Rectal smooth muscle tissue (tissue), 1 donor: Measurements from ENCODE around the gene TDRD1.

ENCODE experiments used
- H3K27ac ChIP-seq: one replicate; pipeline ENCODE4 v1.7.0; 2013; ENCODE audit warnings: low read depth, low read length, inconsistent platforms
- H3K27me3 ChIP-seq: one replicate; pipeline ENCODE4 v1.7.0; 2013; ENCODE audit warnings: low read length; ENCODE audit not compliant: control insufficient read depth, insufficient read depth
- H3K36me3 ChIP-seq: one replicate; pipeline ENCODE4 v1.7.0; 2013; ENCODE audit warnings: low read length; ENCODE audit not compliant: control insufficient read depth, insufficient read depth
- H3K4me1 ChIP-seq: one replicate; pipeline ENCODE4 v1.7.0; 2013; ENCODE audit warnings: low read length; ENCODE audit not compliant: control insufficient read depth, insufficient read depth
- H3K4me3 ChIP-seq: one replicate; pipeline ENCODE4 v1.7.0; 2013; ENCODE audit warnings: low read length
- H3K9ac ChIP-seq: one replicate; pipeline ENCODE4 v1.7.0; 2013; ENCODE audit warnings: low read length

TDRD1 gene

DNA sequence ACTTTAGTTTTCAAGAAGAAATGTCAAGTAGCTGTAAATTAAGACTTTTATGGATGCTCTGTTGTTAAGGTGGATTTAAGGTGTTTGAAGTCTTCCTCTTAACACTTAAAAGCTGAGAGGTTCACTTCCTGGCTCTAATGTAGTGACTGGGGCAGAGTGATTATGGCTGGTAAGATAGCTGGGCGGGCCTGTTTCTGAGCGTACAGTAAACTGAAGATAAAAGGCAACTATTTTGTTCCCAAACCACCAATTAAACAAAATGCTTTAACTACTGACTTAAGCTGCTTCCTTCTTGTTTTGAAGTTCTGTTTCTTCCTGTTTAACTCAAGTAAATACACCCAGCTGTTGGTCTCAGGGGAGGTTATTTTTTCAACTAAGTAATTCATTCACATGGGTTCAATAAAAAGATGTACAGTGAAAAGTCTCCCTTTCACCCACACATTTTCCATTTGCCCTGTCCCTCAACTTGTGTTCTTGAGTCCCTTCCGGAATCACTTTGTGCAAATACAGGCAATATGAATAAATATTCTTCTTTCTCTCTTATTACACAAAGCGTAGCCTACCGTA is 79.2 kb downstream of the TDRD1 start:
- no peak overlapping the region for H3K4me3 ChIP-seq
- no peaks in the 10 kb centered on the region for H3K27me3 ChIP-seq
- H3K4me1 ChIP-seq = no peaks in the 10 kb centered on the region
- H3K27ac ChIP-seq = no peak overlapping the region
- no peaks in the 10 kb centered on the region for H3K36me3 ChIP-seq
- no peak overlapping the region for H3K9ac ChIP-seq

DNA sequence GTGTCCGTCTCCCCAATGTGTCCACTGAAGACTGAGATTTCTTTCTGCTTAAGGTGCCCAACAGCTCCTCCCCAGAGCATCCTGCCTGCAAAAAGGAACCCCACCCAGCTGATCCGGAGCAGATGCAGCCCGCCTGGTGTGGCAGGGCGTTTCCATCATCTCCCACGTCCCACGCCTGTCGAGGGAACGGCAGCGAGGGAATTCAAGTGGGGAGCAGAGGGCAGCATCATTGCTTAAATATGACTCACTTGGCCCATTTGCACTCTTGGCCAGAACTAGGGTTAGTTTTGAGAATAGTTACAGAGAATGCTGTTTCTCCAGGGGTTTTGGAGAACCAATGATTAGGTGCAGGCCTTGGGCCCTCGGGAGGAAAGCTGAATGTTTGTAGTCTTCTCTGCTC is 80.7 kb downstream of the TDRD1 start:
- Histone ChIP-seq H3K4me3 (no peak overlapping the region), H3K4me1 (no peaks in the 10 kb centered on the region), H3K9ac (no peak overlapping the region), H3K27me3 (no peaks in the 10 kb centered on the region), H3K36me3 (no peaks in the 10 kb centered on the region), H3K27ac (no peak overlapping the region)

DNA sequence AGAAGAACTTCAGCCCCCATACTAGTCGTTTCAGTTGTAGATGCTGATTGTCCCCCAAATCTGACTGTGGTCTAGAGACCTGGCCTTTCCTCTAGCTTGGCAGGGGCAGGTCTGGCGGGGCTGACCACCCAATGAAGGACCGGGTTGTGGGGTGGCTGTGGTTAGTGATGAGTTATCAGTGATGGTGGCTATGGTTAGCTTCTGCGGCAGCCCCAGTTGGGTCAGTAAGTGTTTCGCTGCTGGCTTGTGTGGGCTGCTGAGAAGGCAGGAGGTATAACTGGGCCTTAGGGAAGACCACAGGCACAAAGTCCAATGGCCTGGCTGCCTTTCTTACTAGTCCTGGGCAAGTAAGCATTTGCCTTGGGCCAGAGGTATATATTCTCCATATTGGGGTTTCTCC is 81.2 kb downstream of the TDRD1 start:
- no peaks in the 10 kb centered on the region for H3K36me3 ChIP-seq
- no peak overlapping the region for H3K4me3 ChIP-seq
- no peaks in the 10 kb centered on the region for H3K27me3 ChIP-seq
- no peak overlapping the region for H3K27ac ChIP-seq
- H3K4me1 ChIP-seq = no peaks in the 10 kb centered on the region
- no peak overlapping the region for H3K9ac ChIP-seq

DNA sequence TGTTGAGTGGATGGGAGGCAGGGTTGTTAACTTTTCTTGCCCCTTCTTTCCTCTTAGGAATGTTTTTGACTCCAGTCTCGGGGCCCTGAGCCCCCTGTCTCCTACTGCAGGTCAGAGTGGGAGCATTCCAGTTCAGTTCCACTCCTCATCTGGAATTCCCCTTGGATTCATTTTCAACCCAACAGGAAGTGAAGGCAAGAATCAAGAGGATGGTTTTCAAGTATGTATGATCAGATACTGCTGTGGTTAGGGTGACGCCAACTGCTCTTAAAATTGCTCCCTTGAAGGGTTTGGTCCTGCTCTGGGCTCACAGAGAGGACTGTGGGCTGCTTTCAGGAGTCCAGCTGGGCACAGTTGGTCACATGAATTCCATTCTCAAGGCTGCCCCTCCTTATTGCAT is 81.9 kb downstream of the TDRD1 start:
- no peak overlapping the region for H3K27ac ChIP-seq
- H3K9ac ChIP-seq = no peak overlapping the region
- H3K36me3 ChIP-seq = no peaks in the 10 kb centered on the region
- H3K4me1 ChIP-seq = no peaks in the 10 kb centered on the region
- no peaks in the 10 kb centered on the region for H3K27me3 ChIP-seq
- H3K4me3 ChIP-seq = no peak overlapping the region

DNA sequence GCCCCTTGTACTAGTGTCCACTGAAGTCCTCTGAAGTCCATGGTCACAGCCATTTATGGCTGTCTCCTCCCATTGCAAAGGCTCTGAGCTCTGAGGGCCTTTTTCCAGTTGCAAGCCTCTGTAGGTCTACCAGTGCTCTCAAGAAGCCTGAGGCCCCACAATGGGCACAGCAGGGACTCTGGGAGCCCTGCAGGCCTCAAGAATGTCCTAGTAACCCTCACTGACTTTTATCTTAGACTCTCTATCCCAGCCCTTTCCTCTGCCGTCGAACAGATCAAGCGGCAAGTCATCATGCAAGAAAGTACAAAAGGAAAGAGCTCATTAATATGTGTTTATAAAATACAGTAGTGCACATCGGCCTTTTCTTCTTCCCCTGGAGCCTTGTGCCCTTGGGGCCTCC is 83.3 kb downstream of the TDRD1 start:
- Histone ChIP-seq H3K27me3 (no peaks in the 10 kb centered on the region), H3K4me3 (no peak overlapping the region), H3K4me1 (no peaks in the 10 kb centered on the region), H3K36me3 (no peaks in the 10 kb centered on the region), H3K9ac (no peak overlapping the region), H3K27ac (no peak overlapping the region)

DNA sequence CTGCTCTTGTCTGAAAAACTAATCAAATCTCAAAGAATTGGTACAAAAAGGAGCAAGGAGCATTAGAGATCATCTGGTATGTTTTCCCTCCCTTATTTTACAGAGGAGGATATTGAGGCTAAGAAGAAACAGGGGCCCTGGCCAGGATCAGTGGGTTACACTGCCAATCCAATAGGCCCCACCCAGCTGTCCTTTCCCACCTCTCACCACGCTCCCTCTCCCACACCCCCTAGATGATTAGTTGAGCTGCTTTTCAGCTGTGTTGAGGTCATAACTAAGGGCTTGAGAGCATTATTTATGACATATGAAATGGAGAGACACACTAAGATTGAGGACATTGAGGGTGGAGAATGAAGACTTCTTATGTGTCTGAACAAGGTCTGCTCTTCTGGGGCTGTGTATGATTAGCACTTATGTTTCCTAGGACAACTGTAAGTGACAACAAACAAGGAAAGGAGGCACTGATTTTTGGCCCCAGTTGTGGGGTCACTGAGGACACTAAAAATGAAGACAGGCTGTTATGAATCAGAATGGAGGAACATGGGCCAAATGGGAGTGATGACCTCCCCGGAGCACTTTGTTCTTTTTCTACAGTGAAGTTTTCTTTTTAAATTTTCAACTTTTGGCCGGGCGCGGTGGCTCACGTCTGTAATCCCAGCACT is 86.4 kb downstream of the TDRD1 start:
- Histone ChIP-seq H3K36me3 (no peaks in the 10 kb centered on the region), H3K27me3 (no peaks in the 10 kb centered on the region), H3K4me3 (no peak overlapping the region), H3K27ac (peak overlapping the region; percentile 51), H3K4me1 (no peaks in the 10 kb centered on the region), H3K9ac (no peak overlapping the region)

DNA sequence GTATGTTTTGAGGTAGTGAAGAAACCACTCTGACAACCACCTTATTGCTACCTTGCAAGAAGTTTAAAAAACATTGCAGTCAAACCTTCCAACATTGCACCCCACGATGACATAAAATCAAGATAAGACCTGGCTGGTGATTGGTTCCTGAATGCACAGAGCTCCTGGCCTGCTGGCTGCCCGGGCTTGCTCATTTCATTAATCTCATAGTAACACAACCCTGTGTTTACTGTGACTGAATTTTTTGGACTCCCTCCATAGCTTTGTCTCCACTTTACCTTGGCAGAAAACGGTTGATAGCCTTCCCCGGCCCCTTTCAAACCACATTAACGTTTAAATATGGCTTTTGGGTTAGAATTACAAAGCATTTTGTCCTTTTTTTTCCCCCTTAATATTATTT is 87.4 kb downstream of the TDRD1 start:
- Histone ChIP-seq H3K9ac (no peak overlapping the region), H3K27ac (peak overlapping the region; percentile 3)

DNA sequence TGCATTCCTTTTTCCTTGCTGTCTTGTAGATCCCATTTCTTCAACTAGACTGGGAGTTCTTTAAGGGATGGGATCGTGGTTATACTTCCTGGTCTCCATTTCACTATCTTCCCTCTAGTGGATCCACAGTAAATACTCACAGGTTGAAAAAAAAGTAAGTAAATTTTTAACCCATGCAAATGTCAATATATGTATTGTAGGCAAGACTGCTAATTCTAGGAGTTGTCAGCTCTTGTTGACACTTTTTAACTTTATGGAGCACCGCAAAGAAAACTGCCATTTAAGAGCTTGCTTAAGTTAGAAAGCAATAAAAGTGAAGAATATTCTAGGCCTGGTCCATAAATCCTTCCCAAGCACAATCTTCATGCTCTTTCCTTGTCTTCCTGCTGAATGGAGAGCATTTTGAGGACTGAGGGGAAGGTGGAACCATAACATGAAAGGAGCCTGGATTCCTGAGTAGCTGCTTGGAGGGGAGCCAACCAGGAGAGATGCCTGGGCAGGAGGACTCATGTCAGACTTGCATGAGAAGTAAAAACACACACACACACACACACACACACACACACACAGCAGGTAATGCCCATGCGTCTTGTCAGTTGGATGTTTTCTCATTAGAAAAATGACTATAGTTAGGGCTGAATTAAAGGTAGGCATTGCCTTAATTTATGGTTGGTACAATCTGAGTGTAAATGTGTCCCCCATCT is 92.1 kb downstream of the TDRD1 start:
- Histone ChIP-seq H3K4me3 (no peak overlapping the region), H3K27ac (peak overlapping the region; percentile 34), H3K9ac (no peak overlapping the region), H3K36me3 (no peaks in the 10 kb centered on the region), H3K27me3 (no peaks in the 10 kb centered on the region), H3K4me1 (no peaks in the 10 kb centered on the region)

More for the DNA sequence above, 87.4 kb downstream of the TDRD1 start:
- no peaks in the 10 kb centered on the region for H3K36me3 ChIP-seq
- H3K27me3 ChIP-seq = no peaks in the 10 kb centered on the region
- H3K4me3 ChIP-seq = no peak overlapping the region
- H3K4me1 ChIP-seq = no peaks in the 10 kb centered on the region

DNA sequence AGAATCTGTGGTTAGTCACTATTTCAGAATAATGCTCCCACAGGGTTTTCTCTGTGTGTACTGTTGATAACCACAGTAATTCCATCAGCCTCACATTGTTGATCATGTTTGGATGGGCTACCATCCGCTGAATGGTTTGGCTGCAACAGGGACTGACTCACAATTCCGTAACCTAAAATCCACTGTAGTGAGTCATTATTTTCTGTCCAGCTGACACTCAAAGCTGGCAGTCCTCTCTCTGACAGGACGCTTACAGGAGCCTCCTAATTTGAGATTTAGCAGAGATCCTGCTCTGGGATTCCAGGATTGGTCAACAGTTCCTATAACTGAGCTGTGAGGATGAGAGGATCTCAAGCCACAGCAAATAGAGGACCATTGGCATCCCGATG is 92.6 kb downstream of the TDRD1 start:
- H3K36me3 ChIP-seq = no peaks in the 10 kb centered on the region
- H3K9ac ChIP-seq = no peak overlapping the region
- peak overlapping the region; percentile 28 for H3K27ac ChIP-seq
- H3K4me3 ChIP-seq = no peak overlapping the region
- peaks cover under 1% of the 10 kb centered on the region for H3K27me3 ChIP-seq
- H3K4me1 ChIP-seq = no peaks in the 10 kb centered on the region

DNA sequence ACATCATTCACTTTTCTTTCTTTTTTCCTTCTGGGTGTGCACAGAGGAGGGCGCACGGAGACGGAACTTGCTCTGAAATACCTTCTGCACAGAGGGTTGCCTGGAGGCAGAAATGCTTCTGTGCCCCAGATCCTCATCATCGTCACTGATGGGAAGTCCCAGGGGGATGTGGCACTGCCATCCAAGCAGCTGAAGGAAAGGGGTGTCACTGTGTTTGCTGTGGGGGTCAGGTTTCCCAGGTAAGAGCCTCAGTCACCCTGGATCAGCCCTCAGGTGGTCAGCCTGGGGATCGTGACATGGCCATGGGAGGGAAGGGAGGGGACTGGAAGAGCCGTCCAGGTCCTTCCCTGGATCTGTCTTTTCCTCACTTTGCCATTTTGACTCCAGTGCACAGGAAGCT is 93.5 kb downstream of the TDRD1 start:
- Histone ChIP-seq H3K9ac (no peak overlapping the region), H3K27me3 (peaks cover 2% of the 10 kb centered on the region), H3K36me3 (no peaks in the 10 kb centered on the region), H3K4me1 (no peaks in the 10 kb centered on the region), H3K4me3 (no peak overlapping the region), H3K27ac (no peak overlapping the region)

DNA sequence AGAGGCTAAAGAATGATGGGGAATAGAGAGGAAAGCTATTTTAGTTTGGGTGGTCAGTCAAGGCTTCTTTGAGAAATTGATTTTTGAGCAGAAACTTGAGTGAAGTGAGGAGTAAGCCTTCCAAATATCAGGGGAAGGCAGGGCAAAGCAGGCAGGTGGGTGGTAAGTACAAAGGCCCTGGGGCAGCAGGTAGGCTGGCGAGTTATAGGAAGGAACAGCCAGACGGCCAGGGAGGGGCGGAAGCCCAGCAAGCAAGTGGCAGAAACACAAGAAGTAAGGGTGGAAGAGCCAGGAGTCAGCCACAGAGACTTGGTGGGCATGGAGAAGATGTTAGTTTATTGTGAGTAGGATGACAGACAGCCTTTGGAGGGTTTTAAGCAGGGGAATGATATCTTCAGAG is 94.8 kb downstream of the TDRD1 start:
- no peak overlapping the region for H3K4me3 ChIP-seq
- H3K9ac ChIP-seq = no peak overlapping the region
- no peak overlapping the region for H3K27ac ChIP-seq
- H3K36me3 ChIP-seq = no peaks in the 10 kb centered on the region
- H3K4me1 ChIP-seq = no peaks in the 10 kb centered on the region
- H3K27me3 ChIP-seq = peaks cover 2% of the 10 kb centered on the region

DNA sequence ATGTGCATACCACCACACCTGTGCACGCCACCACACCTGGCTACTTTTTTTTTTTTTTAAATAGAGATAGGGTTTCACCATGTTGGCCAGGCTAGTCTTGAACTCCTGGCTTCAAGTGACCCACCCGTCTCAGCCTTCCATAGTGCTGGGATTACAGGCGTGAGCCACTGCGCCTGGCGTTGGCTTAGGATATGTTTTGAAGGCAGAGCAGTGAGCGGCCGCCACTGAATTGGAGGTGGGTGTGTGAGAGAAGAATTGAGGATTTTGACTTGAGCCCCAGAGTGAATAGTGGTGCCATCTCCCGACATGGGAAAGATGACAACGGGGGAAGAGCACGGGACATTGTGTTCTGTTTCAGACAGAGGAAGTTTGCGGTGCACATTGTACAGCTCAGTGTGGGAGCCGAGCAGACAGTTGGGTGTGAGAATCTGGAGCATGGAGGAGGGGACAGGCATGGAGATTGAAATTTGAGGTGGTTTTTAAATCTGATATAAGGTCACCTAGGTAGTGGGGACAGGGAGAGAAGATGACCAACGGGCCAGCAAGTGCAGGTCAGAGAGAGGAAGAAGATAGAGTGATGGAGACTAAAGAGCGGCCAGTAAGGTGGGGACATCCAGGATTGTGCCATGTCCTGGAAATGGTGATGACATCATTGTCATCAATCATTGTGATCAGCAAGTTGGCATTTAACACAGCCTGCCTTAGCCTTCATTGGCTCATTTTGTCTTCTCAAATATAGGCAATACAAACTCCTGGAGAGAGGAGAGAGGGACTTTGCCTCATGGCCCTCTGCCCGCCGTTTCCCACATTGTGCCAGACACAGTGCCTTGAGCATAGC is 95.7 kb downstream of the TDRD1 start:
- no peaks in the 10 kb centered on the region for H3K36me3 ChIP-seq
- no peaks in the 10 kb centered on the region for H3K4me1 ChIP-seq
- peaks cover 2% of the 10 kb centered on the region for H3K27me3 ChIP-seq
- H3K27ac ChIP-seq = no peak overlapping the region
- H3K9ac ChIP-seq = no peak overlapping the region
- no peak overlapping the region for H3K4me3 ChIP-seq
